Effector CD4-positive, alpha-beta T cell (primary cell): ENCODE data around the gene TSPAN17.
"Not testable (repeated sequence)": the region's sequence is repeated elsewhere in the genome, so short reads cannot be mapped to it uniquely, and the experiment has no call there.

Experiments used
- DNase-seq: peaks from one replicate; pipeline ENCODE4 v3.0.0-alpha.2; 2020

The TSPAN17 gene

GRCh38 chr5:176682016-176682531 lies 34.8 kb downstream of the TSPAN17 start:
- no peak for DNase-seq

- DNase-seq, result no peak
Measured at GRCh38 chr5:176685010-176685409, 37.7 kb downstream of the TSPAN17 start.

DNA sequence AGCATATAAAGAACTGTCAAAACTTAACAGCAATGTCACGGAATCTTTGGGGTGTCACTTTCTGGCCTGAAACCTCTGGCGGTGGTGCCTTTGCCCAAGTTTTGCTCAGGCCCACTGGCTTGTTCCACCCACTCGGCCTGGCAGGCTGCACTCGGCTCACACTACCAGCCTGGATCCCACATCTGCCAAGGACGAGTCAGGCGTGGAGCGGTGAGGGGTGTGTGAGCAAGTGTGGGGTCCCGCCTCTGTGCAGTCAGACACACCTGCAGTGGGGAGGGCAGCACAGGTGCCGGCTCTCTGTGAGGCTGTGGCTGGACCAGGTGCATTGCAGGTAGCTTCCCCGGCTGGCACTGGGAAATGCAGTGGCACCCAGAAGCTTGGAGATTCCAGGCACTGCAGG lies 40.0 kb downstream of the TSPAN17 start:
- no peak for DNase-seq

- no peak for DNase-seq
Measured at GRCh38 chr5:176687881-176688280, 40.6 kb downstream of the TSPAN17 start.

GRCh38 chr5:176690911-176691310 lies 43.6 kb downstream of the TSPAN17 start:
- no peak for DNase-seq

DNA sequence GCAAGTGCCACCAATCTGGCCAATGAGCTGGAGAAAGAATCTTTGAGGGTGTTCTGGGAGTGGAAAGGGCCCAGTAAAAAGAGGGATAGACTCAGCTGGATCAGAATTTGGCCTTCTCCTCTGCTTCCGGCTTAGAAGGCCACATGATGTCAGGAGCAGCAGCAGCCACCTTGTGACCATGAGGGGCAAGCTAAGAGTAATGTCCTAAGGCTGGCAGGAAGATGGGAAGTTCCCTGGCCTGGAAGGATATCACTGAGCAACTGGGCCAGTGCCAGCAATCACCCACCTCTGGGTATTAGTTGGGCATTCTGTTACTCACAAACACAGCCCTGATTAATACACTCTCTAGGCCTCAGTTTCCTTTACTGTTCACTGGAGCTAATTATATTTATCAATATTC lies 44.2 kb downstream of the TSPAN17 start:
- DNase-seq, result no peak

- DNase-seq, result no peak
Measured at GRCh38 chr5:176692326-176692725, 45.0 kb downstream of the TSPAN17 start.

DNA sequence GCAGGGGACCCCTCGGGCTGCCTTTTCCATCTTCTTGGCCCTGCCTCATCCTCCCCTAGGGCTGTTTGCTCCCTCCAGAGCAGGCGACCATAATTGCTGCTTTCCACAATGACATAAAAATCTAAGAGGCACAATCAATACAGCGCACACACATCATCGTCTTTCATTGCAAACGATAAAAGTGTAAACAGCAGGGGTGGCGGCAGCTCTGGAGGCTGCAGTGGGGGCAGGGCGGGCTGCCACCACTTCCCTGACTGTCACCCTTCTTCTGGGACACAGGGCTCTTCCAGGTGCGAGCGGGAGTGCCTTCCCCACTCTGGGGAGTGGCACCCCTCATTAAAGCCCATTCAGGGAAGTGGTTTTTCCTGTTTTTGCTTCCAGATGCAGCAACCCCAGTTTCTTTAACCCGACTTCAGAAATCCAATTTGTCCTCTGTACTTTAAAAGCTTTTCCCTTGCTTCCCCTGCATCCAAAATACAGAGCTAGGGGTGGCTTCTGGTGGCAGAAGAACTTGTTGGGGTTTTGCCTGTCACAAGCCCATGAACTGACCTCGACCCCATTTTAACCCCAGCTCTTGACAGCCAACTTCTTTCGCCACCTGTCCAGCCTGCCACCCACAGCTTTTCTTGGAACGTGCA lies 45.7 kb downstream of the TSPAN17 start:
- DNase-seq, result no peak

- DNase-seq, result no peak
Measured at GRCh38 chr5:176693477-176693851, 46.2 kb downstream of the TSPAN17 start.

GRCh38 chr5:176694146-176694545 lies 46.9 kb downstream of the TSPAN17 start:
- no peak for DNase-seq

GRCh38 chr5:176694631-176695030 lies 47.3 kb downstream of the TSPAN17 start:
- no peak for DNase-seq

DNA sequence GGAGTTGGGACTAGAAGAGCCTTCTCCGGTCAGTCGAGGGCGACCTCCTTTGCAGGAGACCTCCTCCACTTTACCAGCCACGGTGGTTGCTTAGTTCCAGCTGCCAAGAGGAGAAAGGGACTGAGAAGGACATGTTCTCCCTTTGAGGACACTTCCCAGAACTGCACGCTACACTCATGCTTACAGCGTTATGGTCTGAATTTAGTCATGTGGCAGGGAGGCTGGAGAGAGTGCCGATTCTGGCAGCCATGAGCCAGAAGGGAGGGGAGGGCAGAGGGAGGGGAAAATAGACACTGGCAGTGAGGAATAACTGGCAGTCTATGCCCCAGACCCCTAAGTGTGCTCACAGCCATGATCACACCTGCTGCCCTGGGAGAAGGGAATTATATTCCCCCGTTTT lies 47.8 kb downstream of the TSPAN17 start:
- no peak for DNase-seq

DNA sequence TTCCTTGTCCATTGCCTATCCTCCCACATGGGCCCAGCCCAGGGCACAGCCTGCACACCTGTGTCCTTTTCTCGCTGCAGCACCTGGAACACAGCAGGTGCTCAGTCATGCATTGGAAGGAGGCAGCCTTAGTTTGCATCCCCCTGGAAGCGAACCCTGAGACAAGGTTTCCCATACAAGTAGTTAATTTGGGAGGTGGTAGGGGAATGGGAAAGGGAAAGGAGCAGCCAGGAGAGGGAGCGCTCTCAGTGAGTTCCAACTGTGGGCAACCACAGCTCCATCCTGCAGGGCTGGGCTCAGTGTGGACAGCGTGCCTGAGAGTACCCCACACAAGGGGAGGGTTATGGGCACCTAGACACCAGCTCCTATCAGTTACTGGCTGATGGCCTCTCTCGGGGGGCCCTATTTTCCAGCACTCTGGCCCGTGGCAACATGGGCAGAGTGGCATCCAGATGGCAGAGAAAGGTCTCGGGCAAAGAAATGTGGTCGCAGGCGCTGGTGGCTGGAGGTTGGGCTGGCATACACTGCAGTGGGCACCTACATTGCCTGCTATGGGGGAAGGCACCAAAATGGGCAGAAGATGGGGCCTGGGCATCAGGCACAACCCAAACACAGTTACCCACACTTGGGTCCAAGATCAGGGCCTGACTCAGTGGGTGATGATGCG lies 50.1 kb downstream of the TSPAN17 start:
- no peak for DNase-seq

DNA sequence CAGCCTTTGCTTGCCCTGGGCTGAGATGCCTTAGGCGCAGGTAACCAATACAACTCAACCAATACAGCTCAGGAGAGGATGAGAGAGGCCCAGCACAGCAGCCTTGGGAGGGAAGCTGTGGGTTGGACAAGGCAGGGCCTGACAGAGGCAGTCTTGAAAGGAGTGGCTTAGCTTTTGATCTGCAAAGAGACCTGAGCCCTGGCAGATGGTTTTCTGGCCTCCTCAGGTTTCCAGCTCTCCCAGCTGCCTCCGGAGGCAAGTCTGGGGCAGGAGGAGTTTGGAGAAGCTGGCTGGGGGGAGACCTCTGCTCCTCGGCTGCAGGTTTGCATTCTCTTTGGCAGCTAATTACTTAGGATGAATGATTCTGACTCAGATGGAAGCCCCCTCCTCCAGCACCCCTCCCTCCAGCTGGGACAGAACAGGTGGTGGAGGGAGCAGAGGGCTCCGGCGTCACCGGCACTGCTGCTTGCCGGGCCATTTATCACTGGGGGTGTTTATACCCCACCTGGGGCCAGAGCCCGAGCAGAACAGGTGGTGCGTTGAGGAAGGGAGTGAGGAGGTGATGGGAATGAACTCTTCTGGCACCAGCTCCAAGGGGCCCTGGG lies 50.8 kb downstream of the TSPAN17 start:
- no peak for DNase-seq

- not testable (repeated sequence) for DNase-seq
Measured at GRCh38 chr5:176699446-176699845, 52.2 kb downstream of the TSPAN17 start.

- no peak for DNase-seq
Measured at GRCh38 chr5:176700239-176700847, 53.1 kb downstream of the TSPAN17 start.

GRCh38 chr5:176702671-176703641 lies 55.7 kb downstream of the TSPAN17 start:
- no peak for DNase-seq

DNA sequence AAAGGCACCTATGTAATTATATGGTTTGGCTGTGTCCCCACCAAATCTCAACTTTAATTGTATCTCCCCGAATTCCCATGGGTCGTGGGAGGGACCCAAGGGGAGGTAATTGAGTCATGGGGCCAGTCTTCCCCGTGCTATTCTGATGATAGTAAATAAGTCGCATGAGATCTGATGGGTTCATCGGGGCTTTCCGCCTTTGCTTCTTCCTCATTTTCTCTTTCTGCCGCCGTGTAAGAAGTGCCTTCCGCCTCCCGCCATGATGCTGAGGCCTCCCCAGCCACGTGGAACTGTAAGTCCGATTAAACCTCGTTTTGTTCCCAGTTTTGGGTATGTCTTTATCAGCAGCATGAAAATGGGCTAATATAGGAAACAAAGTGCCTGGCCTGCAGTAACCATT lies 56.6 kb downstream of the TSPAN17 start:
- DNase-seq, result no peak

DNA sequence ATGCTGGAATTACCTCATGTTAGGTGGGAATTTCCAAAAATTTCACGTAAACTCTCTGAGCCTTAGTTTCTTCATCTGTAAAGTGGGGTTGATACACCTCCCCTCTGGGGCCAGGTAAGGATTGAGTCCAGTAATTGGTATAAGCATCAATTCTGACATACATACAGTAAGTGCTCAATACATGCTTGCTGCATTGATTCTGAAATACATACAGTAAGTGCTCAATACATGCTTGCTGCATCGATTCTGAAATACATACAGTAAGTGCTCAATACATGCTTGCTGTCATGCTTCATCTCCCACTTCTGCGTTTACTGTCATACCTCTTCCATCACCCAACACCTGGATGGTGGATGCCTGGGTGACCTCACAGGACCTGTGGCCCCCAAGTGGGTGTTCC lies 57.1 kb downstream of the TSPAN17 start:
- no peak for DNase-seq

DNA sequence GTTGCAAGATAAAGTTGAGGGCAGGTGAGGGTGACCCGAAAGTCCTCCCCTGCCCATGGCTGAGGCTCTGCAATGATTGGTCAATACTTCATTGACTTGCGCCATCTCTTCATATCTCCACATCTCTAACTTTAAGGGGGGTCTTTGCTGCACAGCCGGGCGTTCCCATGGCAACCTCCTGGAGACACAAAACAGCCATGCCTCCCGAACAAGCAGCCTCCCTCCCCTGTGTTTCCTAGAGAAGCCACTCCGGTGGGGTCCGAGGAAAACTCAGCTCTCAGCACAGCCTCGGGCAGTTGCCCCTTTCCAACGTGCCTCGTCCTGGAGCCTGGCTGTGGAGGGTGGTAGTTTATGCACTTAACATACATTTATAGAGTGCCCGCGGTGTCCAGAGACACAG lies 57.5 kb downstream of the TSPAN17 start:
- no peak for DNase-seq
